GM12878 (cell line): ENCODE results near the gene REEP1. TPM values are rescaled to one million over a fixed set of nuclear protein-coding genes. Genes with fewer than 3 reads are reported as not detected.

Experiments used
- BHLHE40 ChIP-seq, 2 experiments: fragments of 450-650 bp in 1 of 2; IDR thresholded peaks; 2 replicates each; pipeline ENCODE4 v1.6.1; 2011 to 2017; ENCODE audit warnings: low read depth in 2 of 2, borderline replicate concordance in 1 of 2, improper control_type of control experiment in 1 of 2, low read length in 1 of 2, mild to moderate bottlenecking in 1 of 2
- CEBPB ChIP-seq, 2 experiments: fragments of 150-350 bp in 1 of 2; IDR thresholded peaks; 2 replicates each; pipeline ENCODE4 v1.6.1; 2012 to 2014; ENCODE audit warnings: low read depth in 2 of 2, low read length in 2 of 2, borderline replicate concordance in 1 of 2, inconsistent platforms in 1 of 2
- CHD1 ChIP-seq: IDR thresholded peaks from 2 replicates; pipeline ENCODE4 v1.6.1; 2012; ENCODE audit warnings: low read depth, low read length, improper control_type of control experiment
- DPF2 ChIP-seq: fragments of 450-650 bp; IDR thresholded peaks from 2 replicates; pipeline ENCODE4 v1.6.1; 2017; ENCODE audit warnings: mild to moderate bottlenecking
- EGR1 ChIP-seq, 2 experiments: IDR thresholded peaks; 1 replicate in 1 of 2; 2 replicates in 1 of 2; pipeline ENCODE4 v1.6.1; 2011 to 2012; ENCODE audit warnings: low read depth in 2 of 2, low read length in 2 of 2, borderline replicate concordance in 1 of 2, mild to moderate bottlenecking in 1 of 2, moderate library complexity in 1 of 2
- HDAC6 ChIP-seq: fragments of 200-600 bp; sonication (generic); IDR thresholded peaks from one replicate; pipeline ENCODE4 v1.8.0; 2017; ENCODE audit warnings: antibody characterized with exemption; ENCODE audit not compliant: unreplicated experiment
- IKZF1 ChIP-seq: fragments of 450-650 bp; conservative IDR thresholded peaks from 2 replicates; pipeline ENCODE4 v1.6.1; 2017; ENCODE audit warnings: antibody characterized with exemption, mild to moderate bottlenecking
- MAX ChIP-seq: IDR thresholded peaks from 2 replicates; pipeline ENCODE4 v1.6.1; 2012; ENCODE audit warnings: low read depth, low read length, improper control_type of control experiment
- MYB ChIP-seq: fragments of 150-350 bp; IDR thresholded peaks from 2 replicates; pipeline ENCODE4 v1.6.1; 2014; ENCODE audit warnings: mild to moderate bottlenecking, low read depth, low read length, borderline replicate concordance
- NFXL1 ChIP-seq: fragments of 450-650 bp; IDR thresholded peaks from 2 replicates; pipeline ENCODE4 v1.6.1; 2017; ENCODE audit warnings: antibody characterized with exemption, mild to moderate bottlenecking, borderline replicate concordance
- POLR2A ChIP-seq: IDR thresholded peaks from 2 replicates; pipeline ENCODE4 v1.6.1; 2011; ENCODE audit warnings: low read depth, mild to moderate bottlenecking, low read length
- POLR2AphosphoS5 ChIP-seq: IDR thresholded peaks from 2 replicates; pipeline ENCODE4 v1.6.1; 2011; ENCODE audit warnings: mild to moderate bottlenecking, low read length, inconsistent platforms
- POU2F2 ChIP-seq: IDR thresholded peaks from 3 replicates; pipeline ENCODE4 v1.6.1; 2011; ENCODE audit warnings: low read depth, mild to moderate bottlenecking, low read length, borderline replicate concordance
- RAD51 ChIP-seq: fragments of 450-650 bp; IDR thresholded peaks from 2 replicates; pipeline ENCODE4 v1.6.1; 2016; ENCODE audit warnings: moderate library complexity, mild to moderate bottlenecking, inconsistent platforms
- RELA ChIP-seq: fragments of 450-650 bp; IDR thresholded peaks from 2 replicates; pipeline ENCODE4 v1.8.0; 2014; ENCODE audit warnings: borderline replicate concordance; ENCODE audit not compliant: partially characterized antibody
- RELB ChIP-seq: fragments of 450-650 bp; IDR thresholded peaks from 2 replicates; pipeline ENCODE4 v1.6.1; 2017; ENCODE audit warnings: low read depth, mild to moderate bottlenecking, moderate library complexity
- REST ChIP-seq: IDR thresholded peaks from 2 replicates; pipeline ENCODE4 v1.6.1; 2012; ENCODE audit warnings: mild to moderate bottlenecking, low read depth, low read length
- SMAD5 ChIP-seq: IDR thresholded peaks from 2 replicates; pipeline ENCODE4 v1.6.1; 2016; ENCODE audit warnings: antibody characterized with exemption, low read depth
- SRF ChIP-seq, 2 experiments: IDR thresholded peaks; 2 replicates each; pipeline ENCODE4 v1.6.1; 2011; ENCODE audit warnings: low read depth in 2 of 2, low read length in 2 of 2, mild to moderate bottlenecking in 1 of 2, moderate library complexity in 1 of 2
- ZNF384 ChIP-seq: IDR thresholded peaks from 2 replicates; pipeline ENCODE4 v1.6.1; 2012; ENCODE audit warnings: low read depth, mild to moderate bottlenecking, low read length, improper control_type of control experiment, borderline replicate concordance
- ZNF687 ChIP-seq: fragments of 450-650 bp; IDR thresholded peaks from 2 replicates; pipeline ENCODE4 v1.6.1; 2017; ENCODE audit warnings: mild to moderate bottlenecking, moderate library complexity
- polyA plus RNA-seq, 11 experiments: library from polyadenylated mRNA; depleted of rRNA in 4 of 11; unstranded in 6 of 11; stranded (reverse) in 5 of 11; fragments of >200 nt; fragmentation: Nextera tagmentation in 4 of 11; fragmentation: Illumina TruSeq in 1 of 11; extraction: Ambion mirVana in 4 of 11; extraction: Trizol in 1 of 11; gene quantifications; 1 replicate in 1 of 11; 2 replicates in 10 of 11; pipeline versions ENCODE4 v1.2.1 to v1.2.3, GENCODE V29; 2011 to 2016; ENCODE audit warnings: inconsistent platforms in 2 of 11, missing spikeins in 2 of 11, low read depth in 1 of 11
- total RNA-seq, 4 experiments: library from RNA; depleted of rRNA in 3 of 4; stranded (reverse); fragments of >200 nt in 3 of 4; fragmentation: Illumina TruSeq in 1 of 4; extraction: Trizol in 1 of 4; gene quantifications; 2 replicates each; pipeline versions ENCODE4 v1.2.1 to v1.2.3, GENCODE V29; 2013 to 2021

REEP1 gene
- total and polyA plus RNA-seq, 10 of the 15 experiments (the other 5 are each of a cell fraction or from before 2014, with no cell fraction given) = 0.02 to 0.30 (median 0.09) TPM; not detected in 1

GRCh38 chr2:86308984-86309695, 28.3 kb downstream of the REEP1 start (continued):
- TF ChIP-seq RELB = peak; percentile 39; the same call in 1 of the 2 replicates
- no peak for TF ChIP-seq MYB
- TF ChIP-seq IKZF1 = peak; percentile 68
- TF ChIP-seq RELA = no peak
- no peak for TF ChIP-seq RAD51
- TF ChIP-seq ZNF687 = peak; percentile 49
- TF ChIP-seq MAX = no peak
- no peak for TF ChIP-seq NFXL1
- TF ChIP-seq ZNF384 = no peak
- TF ChIP-seq BHLHE40 (IDR thresholded peaks at IDR 0.05; ENCODE audit: borderline replicate concordance in 1 of 2, low read depth in 2 of 2, low read length in 1 of 2) = peak in 1 of 2 experiments; percentile 34; a peak in 2 of 4 replicates
- TF ChIP-seq HDAC6 = no peak
- no peak for TF ChIP-seq EGR1 (IDR thresholded peaks at IDR 0.05; ENCODE audit: borderline replicate concordance in 1 of 2, low read depth in 2 of 2, low read length in 2 of 2)
- TF ChIP-seq CEBPB (IDR thresholded peaks at IDR 0.05; ENCODE audit: borderline replicate concordance in 1 of 2, low read depth in 2 of 2, low read length in 2 of 2) = no peak
- TF ChIP-seq SMAD5 = no peak
- no peak for TF ChIP-seq REST
- TF ChIP-seq POLR2A = no peak
- TF ChIP-seq POLR2AphosphoS5 = no peak
- no peak for TF ChIP-seq CHD1
- TF ChIP-seq SRF (IDR thresholded peaks at IDR 0.05; ENCODE audit: low read depth in 2 of 2, low read length in 2 of 2) = no peak
- no peak for TF ChIP-seq POU2F2
- TF ChIP-seq DPF2 = no peak
